Neural cell (in vitro differentiated cells): ENCODE data around the gene TOGARAM1. TPM values are rescaled to one million over a fixed set of nuclear protein-coding genes. Genes with fewer than 3 reads are reported as not detected.

ENCODE experiments used
- H2AFZ ChIP-seq: fragments of 200-600, 300-800 bp; sonication (generic), shearing (Covaris generic); 2 replicates; pipeline ENCODE4 v1.6.0; 2014; ENCODE audit warnings: low read depth, mild to moderate bottlenecking, antibody characterized with exemption, low read length, moderate library complexity
- H3F3A ChIP-seq: fragments of 200-600 bp; shearing (Covaris generic); 2 replicates; pipeline ENCODE4 v1.6.1; 2016; ENCODE audit warnings: mild to moderate bottlenecking, moderate library complexity, mixed read lengths, antibody characterized with exemption, low read length; ENCODE audit not compliant: insufficient read depth, poor library complexity, severe bottlenecking
- H3K27ac ChIP-seq: fragments of 200-600, 300-800 bp; sonication (generic), shearing (Covaris generic); 2 replicates; pipeline ENCODE4 v1.5.1; 2014; ENCODE audit warnings: mild to moderate bottlenecking, low read length, moderate library complexity
- H3K27me3 ChIP-seq: fragments of 300-800, 200-600 bp; sonication (generic), shearing (Covaris generic); 2 replicates; pipeline ENCODE4 v1.6.0; 2014; ENCODE audit warnings: mild to moderate bottlenecking, low read depth, low read length, moderate library complexity; ENCODE audit not compliant: insufficient read depth
- H3K36me3 ChIP-seq: fragments of 300-800, 200-600 bp; sonication (generic), shearing (Covaris generic); 2 replicates; pipeline ENCODE4 v1.5.1; 2014; ENCODE audit warnings: mild to moderate bottlenecking, antibody characterized with exemption, low read length, moderate library complexity; ENCODE audit not compliant: insufficient read depth
- H3K4me2 ChIP-seq: fragments of 300-800, 200-600 bp; sonication (generic), shearing (Covaris generic); 2 replicates; pipeline ENCODE4 v1.6.0; 2014; ENCODE audit warnings: mild to moderate bottlenecking, low read length
- H3K4me3 ChIP-seq: fragments of 300-800, 200-600 bp; sonication (generic), shearing (Covaris generic); 2 replicates; pipeline ENCODE4 v1.5.1; 2014; ENCODE audit warnings: mild to moderate bottlenecking, low read length, moderate library complexity
- H3K79me2 ChIP-seq: fragments of 200-600 bp; shearing (Covaris generic); replicated peaks from 2 replicates; pipeline ENCODE4 v1.6.0; 2014; ENCODE audit warnings: mild to moderate bottlenecking, low read length, moderate library complexity; ENCODE audit not compliant: insufficient read depth
- H3K9ac ChIP-seq: fragments of 300-800, 200-600 bp; sonication (generic), shearing (Covaris generic); 2 replicates; pipeline ENCODE4 v1.6.1; 2016; ENCODE audit warnings: mild to moderate bottlenecking, low read length, mixed read lengths
- H3K9me2 ChIP-seq: fragments of 200-600 bp; shearing (Covaris generic); 2 replicates; pipeline ENCODE4 v1.6.1; 2016; ENCODE audit warnings: mild to moderate bottlenecking, low read length, mixed read lengths; ENCODE audit not compliant: insufficient read depth
- H3K9me3 ChIP-seq: fragments of 200-600, 300-800 bp; sonication (generic), shearing (Covaris generic); 2 replicates; pipeline ENCODE4 v1.6.1; 2016; ENCODE audit warnings: mild to moderate bottlenecking, mixed run types, low read length, moderate library complexity, mixed read lengths
- H4K20me1 ChIP-seq: fragments of 200-600 bp; shearing (Covaris generic); 2 replicates; pipeline ENCODE4 v1.6.1; 2016; ENCODE audit warnings: mild to moderate bottlenecking, mixed run types; ENCODE audit not compliant: insufficient read depth
- EP300 ChIP-seq: fragments of 450-650 bp; conservative IDR thresholded peaks from 2 replicates; pipeline ENCODE4 v1.6.1; 2014; ENCODE audit warnings: antibody characterized with exemption, mild to moderate bottlenecking, moderate library complexity; ENCODE audit not compliant: poor library complexity, severe bottlenecking
- EZH2 ChIP-seq: fragments of 200-600, 300-800 bp; shearing (Covaris generic), sonication (generic); IDR thresholded peaks from 2 replicates; pipeline ENCODE4 v1.6.1; 2014; ENCODE audit warnings: antibody characterized with exemption, low read length, borderline replicate concordance, mild to moderate bottlenecking; ENCODE audit not compliant: insufficient read depth, poor library complexity, severe bottlenecking
- MXI1 ChIP-seq: fragments of 450-650 bp; conservative IDR thresholded peaks from 2 replicates; pipeline ENCODE4 v1.6.1; 2014; ENCODE audit warnings: antibody characterized with exemption, mild to moderate bottlenecking; ENCODE audit not compliant: poor library complexity, severe bottlenecking
- POLR2AphosphoS5 ChIP-seq: IDR thresholded peaks from 2 replicates; pipeline ENCODE4 v1.6.1; 2012
- RAD21 ChIP-seq: fragments of 450-650 bp; conservative IDR thresholded peaks from 2 replicates; pipeline ENCODE4 v1.6.1; 2014; ENCODE audit warnings: antibody characterized with exemption, mild to moderate bottlenecking, moderate library complexity
- SMC3 ChIP-seq: fragments of 450-650 bp; conservative IDR thresholded peaks from 2 replicates; pipeline ENCODE4 v1.6.1; 2014; ENCODE audit warnings: antibody characterized with exemption, mild to moderate bottlenecking, moderate library complexity; ENCODE audit not compliant: poor library complexity
- TAF1 ChIP-seq: IDR thresholded peaks from 2 replicates; pipeline ENCODE4 v1.6.1; 2012; ENCODE audit warnings: low read depth
- polyA plus RNA-seq: library from polyadenylated mRNA; depleted of rRNA; stranded (reverse); fragments of >200 nt; gene quantifications from 2 replicates; pipeline ENCODE4 v1.2.3, GENCODE V29; 2014
- TF ChIP-seq, protein P1 (sequence below): IDR thresholded peaks from 2 replicates; pipeline ENCODE4 v1.6.1; 2012; ENCODE audit warnings: borderline replicate concordance
- TF ChIP-seq, protein P2 (sequence below): fragments of 450-650 bp; IDR thresholded peaks from 2 replicates; pipeline ENCODE4 v1.5.1; 2014; ENCODE audit warnings: antibody characterized with exemption, mild to moderate bottlenecking, moderate library complexity; ENCODE audit not compliant: poor library complexity, severe bottlenecking

TOGARAM1 gene
- polyA plus RNA-seq, 1 donor from 2014 or later = 23.8 TPM

DNA sequence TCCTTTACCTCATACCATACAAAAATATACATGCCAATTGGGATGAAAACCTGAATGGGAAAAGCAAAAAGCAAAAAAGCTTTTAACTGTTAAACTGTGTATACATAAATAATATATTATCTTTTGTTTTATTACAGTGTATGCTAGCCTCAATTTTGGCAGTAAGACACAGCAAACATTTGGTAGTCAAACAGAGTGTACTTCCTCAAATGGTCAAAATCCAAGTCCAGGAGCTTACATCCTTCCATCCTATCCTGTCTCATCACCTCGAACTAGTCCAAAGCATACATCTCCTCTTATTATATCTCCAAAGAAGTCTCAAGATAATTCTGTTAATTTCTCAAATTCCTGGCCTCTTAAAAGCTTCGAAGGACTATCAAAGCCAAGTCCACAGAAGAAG, 41.9 kb downstream of the TOGARAM1 start:
- Histone ChIP-seq H2AFZ (no peak overlapping the region), H3K9me2 (no peaks in the 10 kb centered on the region), H3K27ac (no peak overlapping the region), H3K4me3 (no peak overlapping the region), H3K27me3 (no peaks in the 10 kb centered on the region), H3K4me2 (no peak overlapping the region), H3K9me3 (no peaks in the 10 kb centered on the region), H3K36me3 (no peaks in the 10 kb centered on the region), H3K9ac (no peak overlapping the region), H3F3A (no peaks in the 10 kb centered on the region), H3K79me2 (no peaks in the 10 kb centered on the region), H4K20me1 (no peaks in the 10 kb centered on the region)
- no peak for TF ChIP-seq RAD21
- no peak for TF ChIP-seq SMC3
- TF ChIP-seq, protein P1, sequence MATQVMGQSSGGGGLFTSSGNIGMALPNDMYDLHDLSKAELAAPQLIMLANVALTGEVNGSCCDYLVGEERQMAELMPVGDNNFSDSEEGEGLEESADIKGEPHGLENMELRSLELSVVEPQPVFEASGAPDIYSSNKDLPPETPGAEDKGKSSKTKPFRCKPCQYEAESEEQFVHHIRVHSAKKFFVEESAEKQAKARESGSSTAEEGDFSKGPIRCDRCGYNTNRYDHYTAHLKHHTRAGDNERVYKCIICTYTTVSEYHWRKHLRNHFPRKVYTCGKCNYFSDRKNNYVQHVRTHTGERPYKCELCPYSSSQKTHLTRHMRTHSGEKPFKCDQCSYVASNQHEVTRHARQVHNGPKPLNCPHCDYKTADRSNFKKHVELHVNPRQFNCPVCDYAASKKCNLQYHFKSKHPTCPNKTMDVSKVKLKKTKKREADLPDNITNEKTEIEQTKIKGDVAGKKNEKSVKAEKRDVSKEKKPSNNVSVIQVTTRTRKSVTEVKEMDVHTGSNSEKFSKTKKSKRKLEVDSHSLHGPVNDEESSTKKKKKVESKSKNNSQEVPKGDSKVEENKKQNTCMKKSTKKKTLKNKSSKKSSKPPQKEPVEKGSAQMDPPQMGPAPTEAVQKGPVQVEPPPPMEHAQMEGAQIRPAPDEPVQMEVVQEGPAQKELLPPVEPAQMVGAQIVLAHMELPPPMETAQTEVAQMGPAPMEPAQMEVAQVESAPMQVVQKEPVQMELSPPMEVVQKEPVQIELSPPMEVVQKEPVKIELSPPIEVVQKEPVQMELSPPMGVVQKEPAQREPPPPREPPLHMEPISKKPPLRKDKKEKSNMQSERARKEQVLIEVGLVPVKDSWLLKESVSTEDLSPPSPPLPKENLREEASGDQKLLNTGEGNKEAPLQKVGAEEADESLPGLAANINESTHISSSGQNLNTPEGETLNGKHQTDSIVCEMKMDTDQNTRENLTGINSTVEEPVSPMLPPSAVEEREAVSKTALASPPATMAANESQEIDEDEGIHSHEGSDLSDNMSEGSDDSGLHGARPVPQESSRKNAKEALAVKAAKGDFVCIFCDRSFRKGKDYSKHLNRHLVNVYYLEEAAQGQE = no peak
- no peak for TF ChIP-seq EZH2
- TF ChIP-seq POLR2AphosphoS5 = no peak
- TF ChIP-seq EP300 = no peak

DNA sequence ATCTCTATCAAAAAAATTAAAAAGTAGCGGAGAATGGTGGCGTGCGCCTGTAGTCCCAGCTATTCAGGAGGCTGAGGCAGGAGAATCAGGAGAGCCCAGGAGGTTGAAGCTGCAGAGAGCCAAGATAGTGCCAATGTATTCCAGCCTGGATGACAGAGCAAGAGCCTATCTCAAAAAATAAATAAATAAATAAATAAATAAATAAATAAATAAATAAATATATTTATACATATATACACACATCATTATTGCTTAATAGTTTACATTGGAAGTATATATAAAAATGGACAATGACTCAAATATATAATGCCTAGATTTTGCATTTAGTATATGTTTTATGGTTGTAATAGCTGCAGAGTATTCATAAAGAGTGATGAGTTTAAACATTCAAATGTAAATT, 53.1 kb downstream of the TOGARAM1 start:
- H2AFZ ChIP-seq = no peak overlapping the region
- no peak overlapping the region for H3K9ac ChIP-seq
- no peaks in the 10 kb centered on the region for H4K20me1 ChIP-seq
- H3K4me2 ChIP-seq = no peak overlapping the region
- TF ChIP-seq SMC3 (no peak), EP300 (no peak), EZH2 (no peak), TAF1 (no peak), RAD21 (no peak), POLR2AphosphoS5 (no peak), MXI1 (no peak)
- TF ChIP-seq, protein P1 = no peak
- TF ChIP-seq, protein P2, sequence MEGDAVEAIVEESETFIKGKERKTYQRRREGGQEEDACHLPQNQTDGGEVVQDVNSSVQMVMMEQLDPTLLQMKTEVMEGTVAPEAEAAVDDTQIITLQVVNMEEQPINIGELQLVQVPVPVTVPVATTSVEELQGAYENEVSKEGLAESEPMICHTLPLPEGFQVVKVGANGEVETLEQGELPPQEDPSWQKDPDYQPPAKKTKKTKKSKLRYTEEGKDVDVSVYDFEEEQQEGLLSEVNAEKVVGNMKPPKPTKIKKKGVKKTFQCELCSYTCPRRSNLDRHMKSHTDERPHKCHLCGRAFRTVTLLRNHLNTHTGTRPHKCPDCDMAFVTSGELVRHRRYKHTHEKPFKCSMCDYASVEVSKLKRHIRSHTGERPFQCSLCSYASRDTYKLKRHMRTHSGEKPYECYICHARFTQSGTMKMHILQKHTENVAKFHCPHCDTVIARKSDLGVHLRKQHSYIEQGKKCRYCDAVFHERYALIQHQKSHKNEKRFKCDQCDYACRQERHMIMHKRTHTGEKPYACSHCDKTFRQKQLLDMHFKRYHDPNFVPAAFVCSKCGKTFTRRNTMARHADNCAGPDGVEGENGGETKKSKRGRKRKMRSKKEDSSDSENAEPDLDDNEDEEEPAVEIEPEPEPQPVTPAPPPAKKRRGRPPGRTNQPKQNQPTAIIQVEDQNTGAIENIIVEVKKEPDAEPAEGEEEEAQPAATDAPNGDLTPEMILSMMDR = no peak
- no peaks in the 10 kb centered on the region for H3K79me2 ChIP-seq
- H3K9me3 ChIP-seq = no peaks in the 10 kb centered on the region
- no peak overlapping the region for H3K4me3 ChIP-seq
- no peak overlapping the region for H3K27ac ChIP-seq
- H3K27me3 ChIP-seq = no peaks in the 10 kb centered on the region
- no peaks in the 10 kb centered on the region for H3K9me2 ChIP-seq
- H3F3A ChIP-seq = no peaks in the 10 kb centered on the region
- H3K36me3 ChIP-seq = peaks cover 12% of the 10 kb centered on the region
